Smooth muscle cell (in vitro differentiated cells): ENCODE data around the gene PARD3B. TPM values are rescaled to one million over a fixed set of nuclear protein-coding genes. Genes with fewer than 3 reads are reported as not detected.

ENCODE experiments used
- DNase-seq: peaks from one replicate; lab custom pipeline; 2025; ENCODE audit not compliant: unreplicated experiment; lab: John Stamatoyannopoulos, UW
- H2AFZ ChIP-seq: fragments of 200-600 bp; sonication (generic); 2 replicates; pipeline ENCODE4 v1.6.0; 2016; ENCODE audit warnings: antibody characterized with exemption, low read depth, mild to moderate bottlenecking
- H3F3A ChIP-seq: fragments of 200-600 bp; sonication (generic); 2 replicates; pipeline ENCODE4 v1.6.0; 2017; ENCODE audit warnings: antibody characterized with exemption, low read depth
- H3K27ac ChIP-seq: fragments of 200-600 bp; sonication (generic); 2 replicates; pipeline ENCODE4 v1.5.1; 2016; ENCODE audit warnings: low read depth, mild to moderate bottlenecking
- H3K27me3 ChIP-seq: fragments of 200-600 bp; sonication (generic); 2 replicates; pipeline ENCODE4 v1.6.1; 2016; ENCODE audit warnings: low read depth, mild to moderate bottlenecking
- H3K36me3 ChIP-seq: fragments of 200-600 bp; sonication (generic); 2 replicates; pipeline ENCODE4 v1.5.1; 2016; ENCODE audit warnings: low read depth
- H3K4me1 ChIP-seq: fragments of 200-600 bp; sonication (generic); 2 replicates; pipeline ENCODE4 v1.5.1; 2016; ENCODE audit warnings: low read depth
- H3K4me2 ChIP-seq: fragments of 200-600 bp; sonication (generic); 2 replicates; pipeline ENCODE4 v1.6.0; 2016; ENCODE audit warnings: mild to moderate bottlenecking
- H3K4me3 ChIP-seq: fragments of 200-600 bp; sonication (generic); 2 replicates; pipeline ENCODE4 v1.5.1; 2016; ENCODE audit warnings: mild to moderate bottlenecking
- H3K79me2 ChIP-seq: fragments of 200-600 bp; sonication (generic); 2 replicates; pipeline ENCODE4 v1.6.0; 2016; ENCODE audit warnings: low read depth, mild to moderate bottlenecking
- H3K9ac ChIP-seq: fragments of 200-600 bp; sonication (generic); 2 replicates; pipeline ENCODE4 v1.6.0; 2016; ENCODE audit warnings: low read depth
- H3K9me3 ChIP-seq: fragments of 200-600 bp; sonication (generic); replicated peaks from 2 replicates; pipeline ENCODE4 v1.5.1; 2016; ENCODE audit warnings: low read depth
- H4K20me1 ChIP-seq: fragments of 200-600 bp; sonication (generic); 2 replicates; pipeline ENCODE4 v1.6.0; 2016; ENCODE audit warnings: low read depth
- CTCF ChIP-seq: fragments of 200-600 bp; sonication (generic); IDR thresholded peaks from 2 replicates; pipeline ENCODE4 v1.5.1; 2017; ENCODE audit warnings: borderline replicate concordance, mild to moderate bottlenecking, antibody characterized with exemption; ENCODE audit not compliant: insufficient read depth, poor library complexity, severe bottlenecking
- WGBS: methylation state at CpG from one replicate; pipeline ENCODE4 v1.1.7; 2016; ENCODE audit warnings: low lambda C conversion rate; 5-methylcytosine and 5-hydroxymethylcytosine counted together
- polyA plus RNA-seq: library from polyadenylated mRNA; unstranded; fragments of >200 nt; fragmentation: Nextera tagmentation; extraction: Ambion mirVana; gene quantifications from 2 replicates; pipeline ENCODE4 v1.2.1, GENCODE V29; 2016
- total RNA-seq: library from RNA; depleted of rRNA; stranded (reverse); fragments of >200 nt; gene quantifications from 2 replicates; pipeline ENCODE4 v1.2.3, GENCODE V29; 2014

Gene PARD3B
- total and polyA plus RNA-seq, 2 experiments from 2014 or later, result 3.3 to 12.2 TPM

GRCh38 chr2:204749319-204749718, 204.0 kb downstream of the PARD3B start:
- Histone ChIP-seq H4K20me1 (no peaks in the 10 kb centered on the region), H2AFZ (no peak overlapping the region), H3K36me3 (no peaks in the 10 kb centered on the region), H3K4me3 (no peak overlapping the region), H3K4me1 (no peaks in the 10 kb centered on the region), H3K9me3 (no peaks in the 10 kb centered on the region), H3F3A (no peaks in the 10 kb centered on the region), H3K9ac (no peak overlapping the region), H3K27me3 (no peaks in the 10 kb centered on the region), H3K27ac (no peak overlapping the region), H3K4me2 (no peak overlapping the region), H3K79me2 (no peaks in the 10 kb centered on the region)
- DNase-seq, result no peak
- WGBS, result 99% methylated on average over 3 of the region's 3 CpGs
- TF ChIP-seq CTCF, result no peak

GRCh38 chr2:204750389-204750788, 205.1 kb downstream of the PARD3B start:
- TF ChIP-seq CTCF, result no peak
- Histone ChIP-seq H3K9ac (no peak overlapping the region), H3K9me3 (no peaks in the 10 kb centered on the region), H3K27me3 (no peaks in the 10 kb centered on the region), H3K4me3 (no peak overlapping the region), H3K27ac (no peak overlapping the region), H3K36me3 (no peaks in the 10 kb centered on the region), H3K79me2 (no peaks in the 10 kb centered on the region), H3K4me1 (no peaks in the 10 kb centered on the region), H2AFZ (no peak overlapping the region), H3K4me2 (no peak overlapping the region), H3F3A (no peaks in the 10 kb centered on the region), H4K20me1 (no peaks in the 10 kb centered on the region)
- 94% methylated on average over 5 of the region's 5 CpGs for WGBS
- no peak for DNase-seq

DNA sequence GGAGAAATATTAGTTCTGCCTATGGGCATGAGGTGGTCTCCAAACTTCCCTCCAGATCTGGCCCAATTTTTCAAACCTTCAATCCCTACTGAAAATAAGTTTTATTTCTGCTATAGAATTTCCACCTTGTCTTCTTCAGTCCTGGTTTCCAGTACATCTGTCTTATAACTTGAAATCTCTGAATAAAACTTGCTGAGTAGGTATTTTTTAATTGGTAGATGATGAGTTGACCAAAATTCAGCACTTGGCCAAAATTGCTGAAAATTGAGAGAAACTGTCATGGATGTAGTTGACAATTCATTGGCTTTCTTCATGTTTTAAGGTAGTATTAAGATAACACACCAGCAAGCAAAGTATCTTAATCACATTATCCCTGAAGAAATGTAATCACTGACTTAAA, 206.2 kb downstream of the PARD3B start:
- Histone ChIP-seq H4K20me1 (no peaks in the 10 kb centered on the region), H3K4me3 (no peak overlapping the region), H3K9me3 (no peaks in the 10 kb centered on the region), H3K4me1 (no peaks in the 10 kb centered on the region), H3K9ac (no peak overlapping the region), H3K27ac (no peak overlapping the region), H3F3A (no peaks in the 10 kb centered on the region), H3K4me2 (no peak overlapping the region), H3K79me2 (no peaks in the 10 kb centered on the region), H3K36me3 (no peaks in the 10 kb centered on the region), H2AFZ (no peak overlapping the region), H3K27me3 (no peaks in the 10 kb centered on the region)
- DNase-seq, result no peak
- TF ChIP-seq CTCF, result no peak

DNA sequence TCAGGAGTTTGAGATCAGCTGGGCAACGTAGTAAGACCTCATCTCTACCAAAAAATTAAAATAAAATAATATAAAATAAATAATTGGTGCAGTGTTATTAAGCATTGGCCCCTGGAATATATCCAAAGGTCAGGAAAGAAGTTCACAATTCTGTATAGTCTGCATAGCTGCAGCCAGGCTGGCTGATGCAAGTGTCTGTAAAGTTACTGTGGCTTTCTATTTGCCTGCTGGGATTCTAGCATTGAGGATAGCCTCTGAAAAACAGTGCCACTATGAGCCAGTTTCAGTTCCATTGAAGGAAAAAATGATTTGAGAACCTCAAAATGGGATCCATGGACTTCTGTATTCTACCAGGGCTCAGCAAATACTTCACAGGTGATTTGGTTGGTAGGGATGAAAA, 208.6 kb downstream of the PARD3B start:
- Histone ChIP-seq H3F3A (no peaks in the 10 kb centered on the region), H3K9me3 (no peaks in the 10 kb centered on the region), H3K4me1 (no peaks in the 10 kb centered on the region), H3K9ac (no peak overlapping the region), H3K27me3 (no peaks in the 10 kb centered on the region), H3K4me2 (no peak overlapping the region), H2AFZ (no peak overlapping the region), H3K4me3 (no peak overlapping the region), H3K27ac (peak overlapping the region; percentile 18), H4K20me1 (no peaks in the 10 kb centered on the region), H3K79me2 (no peaks in the 10 kb centered on the region), H3K36me3 (no peaks in the 10 kb centered on the region)
- WGBS, result 90% methylated on average over 1 of the region's 1 CpG
- no peak for TF ChIP-seq CTCF
- DNase-seq, result no peak
